Activated T-helper 9 cell treated with anti-CD3 and anti-CD28 coated beads, Interleukin-2, amount 50 U/mL, for 16 hours (primary cell): Measurements from ENCODE around the gene PCSK5.
"Not testable (repeated sequence)": the region's sequence is repeated elsewhere in the genome, so short reads cannot be mapped to it uniquely, and the experiment has no call there.

Experiments used
- DNase-seq: peaks from one replicate; pipeline ENCODE4 v3.0.0-alpha.2; 2020; ENCODE audit warnings: low read depth

PCSK5 gene

GRCh38 chr9:75963321-75963720 lies 72.8 kb downstream of the PCSK5 start:
- DNase-seq = not testable (repeated sequence)

- no peak for DNase-seq
These were observed 74.0 kb downstream of the PCSK5 start for GRCh38 chr9:75964427-75964826.

GRCh38 chr9:75965231-75965630 lies 74.8 kb downstream of the PCSK5 start:
- DNase-seq = no peak

GRCh38 chr9:75967556-75967955 lies 77.1 kb downstream of the PCSK5 start:
- DNase-seq = no peak

- no peak for DNase-seq
These were observed 83.7 kb downstream of the PCSK5 start for GRCh38 chr9:75974016-75974766.

- DNase-seq = no peak
These were observed 84.6 kb downstream of the PCSK5 start for GRCh38 chr9:75975071-75975470.

- no peak for DNase-seq
These were observed 86.1 kb downstream of the PCSK5 start for GRCh38 chr9:75976549-75976948.

GRCh38 chr9:75979362-75979761 lies 88.9 kb downstream of the PCSK5 start:
- no peak for DNase-seq

- DNase-seq = no peak
These were observed 93.0 kb downstream of the PCSK5 start for GRCh38 chr9:75983319-75984045.

GRCh38 chr9:75985515-75985914 lies 95.0 kb downstream of the PCSK5 start:
- no peak for DNase-seq

GRCh38 chr9:75988663-75989062 lies 98.2 kb downstream of the PCSK5 start:
- no peak for DNase-seq

GRCh38 chr9:75990156-75990555 lies 99.7 kb downstream of the PCSK5 start:
- no peak for DNase-seq

GRCh38 chr9:75990576-75991304 lies 100.3 kb downstream of the PCSK5 start:
- no peak for DNase-seq

GRCh38 chr9:75992482-75993206 lies 102.2 kb downstream of the PCSK5 start:
- DNase-seq = no peak

- no peak for DNase-seq
These were observed 103.0 kb downstream of the PCSK5 start for GRCh38 chr9:75993434-75993833.

- no peak for DNase-seq
These were observed 104.6 kb downstream of the PCSK5 start for GRCh38 chr9:75995066-75995465.

- no peak for DNase-seq
These were observed 106.3 kb downstream of the PCSK5 start for GRCh38 chr9:75996726-75997125.

GRCh38 chr9:75997206-75997605 lies 106.7 kb downstream of the PCSK5 start:
- no peak for DNase-seq

- no peak for DNase-seq
These were observed 107.8 kb downstream of the PCSK5 start for GRCh38 chr9:75998096-75998780.

- no peak for DNase-seq
These were observed 111.0 kb downstream of the PCSK5 start for GRCh38 chr9:76001459-76001858.

GRCh38 chr9:76003041-76003440 lies 112.6 kb downstream of the PCSK5 start:
- DNase-seq = no peak

GRCh38 chr9:76004526-76004925 lies 114.1 kb downstream of the PCSK5 start:
- no peak for DNase-seq
